ENCODE data around the gene RAB11FIP4. TPM values are rescaled to one million over a fixed set of nuclear protein-coding genes. Genes with fewer than 3 reads are reported as not detected.

Gene RAB11FIP4
- total RNA-seq, 4 donors from 2014 or later = 0.47 to 14.1 (median 1.9) TPM

- no peaks in the 10 kb centered on the region for H3K9me3 ChIP-seq
- peaks cover 0 to 7% of the 10 kb centered on the region in 2 donors for H3K36me3 ChIP-seq
- H3K4me1 ChIP-seq = peaks cover 0 to 73% (median 35%) of the 10 kb centered on the region in 3 donors
- no peaks in the 10 kb centered on the region for H3K27me3 ChIP-seq
- ATAC-seq = no peak
- WGBS, 2 donors (ENCODE audit: low coverage in 1 of 2) = 80 to 100% methylated on average over 1 to 3 of the region's 13 CpGs
- no peak overlapping the region for H3K4me3 ChIP-seq
- peak overlapping the region in 3 of 4 donors; percentile 2 to 87 (median 10) for H3K27ac ChIP-seq
- no peak for TF ChIP-seq CTCF (IDR thresholded peaks at IDR 0.05)
- TF ChIP-seq POLR2A (IDR thresholded peaks at IDR 0.05) = no peak
- no peak for TF ChIP-seq EP300 (IDR thresholded peaks at IDR 0.05)
- TF ChIP-seq POLR2AphosphoS5 (IDR thresholded peaks at IDR 0.05) = no peak
Measured at GRCh38 chr17:31575043-31575442, 183.6 kb downstream of the RAB11FIP4 start.

DNA sequence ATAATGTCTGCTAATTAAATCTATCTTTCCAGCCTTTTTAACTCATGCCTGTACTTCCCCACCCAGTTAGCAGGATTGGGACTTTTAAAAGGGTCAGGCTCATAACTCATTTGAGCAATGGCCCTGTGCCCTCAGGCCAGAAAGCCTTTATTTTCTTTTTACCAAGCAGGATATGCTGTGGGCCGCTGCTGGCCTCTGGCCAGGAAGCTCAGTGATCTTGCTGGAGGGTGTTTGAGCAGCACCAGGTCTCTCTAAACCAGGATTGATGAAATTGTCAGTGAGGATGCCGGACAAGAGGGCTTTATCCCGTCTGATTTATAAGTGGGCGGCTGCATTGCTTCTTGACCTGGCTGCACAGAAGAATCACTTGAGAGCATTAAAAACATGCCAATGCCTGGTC, 187.8 kb downstream of the RAB11FIP4 start:
- H3K27me3 ChIP-seq = no peaks in the 10 kb centered on the region
- H3K4me1 ChIP-seq = peaks cover 3 to 62% (median 31%) of the 10 kb centered on the region in 3 donors
- no peak for ATAC-seq
- H3K4me3 ChIP-seq = no peak overlapping the region
- peak overlapping the region in 3 of 4 donors; percentile 38 to 85 (median 83) for H3K27ac ChIP-seq
- no peaks in the 10 kb centered on the region for H3K9me3 ChIP-seq
- no peak for TF ChIP-seq POLR2AphosphoS5 (IDR thresholded peaks at IDR 0.05)
- TF ChIP-seq EP300 (IDR thresholded peaks at IDR 0.05) = no peak
- TF ChIP-seq POLR2A (IDR thresholded peaks at IDR 0.05) = no peak
- no peak for TF ChIP-seq CTCF (IDR thresholded peaks at IDR 0.05)
- peaks cover 0 to 7% of the 10 kb centered on the region in 2 donors for H3K36me3 ChIP-seq
- WGBS, 2 donors (ENCODE audit: low coverage in 1 of 2) = 30 to 64% methylated on average over 2 of the region's 4 CpGs

DNA sequence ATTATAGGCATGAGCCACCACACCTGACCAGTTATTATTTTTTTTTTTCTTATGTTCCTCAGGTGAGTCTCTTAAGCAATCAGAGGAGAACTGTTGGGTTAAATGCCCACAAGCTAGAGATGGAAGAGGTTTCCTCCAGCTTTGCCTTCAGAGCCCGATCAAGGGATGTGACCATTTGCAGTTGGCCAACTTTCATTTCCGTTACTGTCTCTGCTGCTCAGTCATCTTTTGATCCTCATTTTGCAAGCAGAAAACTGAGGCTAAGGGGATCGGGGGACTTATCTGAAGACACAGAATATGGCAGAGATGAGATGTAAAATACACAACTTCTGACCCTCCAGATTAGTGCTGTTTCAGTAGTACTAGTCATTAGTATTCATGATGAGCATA, 188.8 kb downstream of the RAB11FIP4 start:
- no peak for TF ChIP-seq POLR2A (IDR thresholded peaks at IDR 0.05)
- ATAC-seq = no peak
- WGBS, 2 donors (ENCODE audit: low coverage in 1 of 2) = 63% methylated on average over 3 of the region's 3 CpGs; no CpG with 5 or more reads in 1 of the 2 donors
- Histone ChIP-seq H3K4me1 (peaks cover 3 to 52% (median 31%) of the 10 kb centered on the region in 3 donors), H3K4me3 (no peak overlapping the region), H3K27ac (peak overlapping the region in 3 of 4 donors; percentile 83 to 86 (median 85)), H3K27me3 (no peaks in the 10 kb centered on the region), H3K36me3 (peaks cover 0 to 10% of the 10 kb centered on the region in 2 donors), H3K9me3 (no peaks in the 10 kb centered on the region)

- Histone ChIP-seq H3K27ac (peak overlapping the region; percentile 48 to 86 (median 84)), H3K9me3 (no peaks in the 10 kb centered on the region), H3K36me3 (peaks cover 0 to 11% of the 10 kb centered on the region in 2 donors), H3K27me3 (no peaks in the 10 kb centered on the region), H3K4me1 (peaks cover 3 to 52% (median 31%) of the 10 kb centered on the region in 3 donors), H3K4me3 (peak overlapping the region in 1 of 2 donors; percentile 20)
- ATAC-seq = peak; percentile 82
- 0% methylated on average over 1 of the region's 16 CpGs; no CpG with 5 or more reads in 1 of the 2 donors for WGBS, 2 donors (ENCODE audit: low coverage in 1 of 2)
- TF ChIP-seq EP300 (IDR thresholded peaks at IDR 0.05) (no peak), POLR2AphosphoS5 (IDR thresholded peaks at IDR 0.05) (peak; percentile 75)
Measured at GRCh38 chr17:31580706-31581490, 189.4 kb downstream of the RAB11FIP4 start.

GRCh38 chr17:31581491-31581890, 190.0 kb downstream of the RAB11FIP4 start:
- WGBS, 2 donors (ENCODE audit: low coverage in 1 of 2) = 60% methylated on average over 1 of the region's 4 CpGs; no CpG with 5 or more reads in 1 of the 2 donors
- no peaks in the 10 kb centered on the region for H3K9me3 ChIP-seq
- peak overlapping the region in 1 of 2 donors; percentile 20 for H3K4me3 ChIP-seq
- peaks cover 3 to 52% (median 31%) of the 10 kb centered on the region in 3 donors for H3K4me1 ChIP-seq
- no peaks in the 10 kb centered on the region for H3K27me3 ChIP-seq
- peak; percentile 31 for ATAC-seq
- no peak for TF ChIP-seq EP300 (IDR thresholded peaks at IDR 0.05)
- TF ChIP-seq POLR2A (IDR thresholded peaks at IDR 0.05) = no peak
- TF ChIP-seq POLR2AphosphoS5 (IDR thresholded peaks at IDR 0.05) = peak; percentile 3
- TF ChIP-seq CTCF (IDR thresholded peaks at IDR 0.05) = no peak
- peak overlapping the region; percentile 48 to 86 (median 84) for H3K27ac ChIP-seq
- H3K36me3 ChIP-seq = peaks cover 0 to 11% of the 10 kb centered on the region in 2 donors

All from gastroesophageal sphincter (tissue), 4 donors.